ENCODE measurements around the gene SPINDOC.
"Not testable (repeated sequence)": the region's sequence is repeated elsewhere in the genome, so short reads cannot be mapped to it uniquely, and the experiment has no call there.

The SPINDOC gene

GRCh38 chr11:63791495-63792167, 21.6 kb upstream of the SPINDOC start:
- no peak for TF ChIP-seq CTCF (IDR thresholded peaks at IDR 0.05; ENCODE audit: low read depth, low read length)
- no peak overlapping the region for H3K4me3 ChIP-seq (ENCODE audit: low read depth, low read length)

- no peak for TF ChIP-seq CTCF (IDR thresholded peaks at IDR 0.05; ENCODE audit: low read depth, low read length)
- no peak overlapping the region for H3K4me3 ChIP-seq (ENCODE audit: low read depth, low read length)
Measured at GRCh38 chr11:63793161-63793560, 20.1 kb upstream of the SPINDOC start.

- TF ChIP-seq CTCF (IDR thresholded peaks at IDR 0.05; ENCODE audit: low read depth, low read length): no peak
Measured at GRCh38 chr11:63795066-63795465, 18.2 kb upstream of the SPINDOC start.

GRCh38 chr11:63800921-63801320, 12.3 kb upstream of the SPINDOC start:
- no peak overlapping the region for H3K4me3 ChIP-seq (ENCODE audit: low read depth, low read length)
- TF ChIP-seq CTCF (IDR thresholded peaks at IDR 0.05; ENCODE audit: low read depth, low read length): no peak

More at GRCh38 chr11:63795066-63795465, 18.2 kb upstream of the SPINDOC start:
- H3K4me3 ChIP-seq (ENCODE audit: low read depth, low read length): no peak overlapping the region

- TF ChIP-seq CTCF (IDR thresholded peaks at IDR 0.05; ENCODE audit: low read depth, low read length): no peak
- H3K4me3 ChIP-seq (ENCODE audit: low read depth, low read length): no peak overlapping the region
Measured at GRCh38 chr11:63802637-63803414, 10.4 kb upstream of the SPINDOC start.

- no peak overlapping the region for H3K4me3 ChIP-seq (ENCODE audit: low read depth, low read length)
- TF ChIP-seq CTCF (IDR thresholded peaks at IDR 0.05; ENCODE audit: low read depth, low read length): no peak
Measured at GRCh38 chr11:63804259-63804658, 9.0 kb upstream of the SPINDOC start.

GRCh38 chr11:63805844-63806415, 7.3 kb upstream of the SPINDOC start:
- no peak for TF ChIP-seq CTCF (IDR thresholded peaks at IDR 0.05; ENCODE audit: low read depth, low read length)
- H3K4me3 ChIP-seq (ENCODE audit: low read depth, low read length): no peak overlapping the region

- not testable (repeated sequence) for H3K4me3 ChIP-seq (ENCODE audit: low read depth, low read length)
Measured at GRCh38 chr11:63810383-63810782, 2.9 kb upstream of the SPINDOC start.

Measured in WI38 (cell line).